ENCODE data around the gene RPS15A.
"Not testable (repeated sequence)": the region's sequence is repeated elsewhere in the genome, so short reads cannot be mapped to it uniquely, and the experiment has no call there.

Gene RPS15A

DNA sequence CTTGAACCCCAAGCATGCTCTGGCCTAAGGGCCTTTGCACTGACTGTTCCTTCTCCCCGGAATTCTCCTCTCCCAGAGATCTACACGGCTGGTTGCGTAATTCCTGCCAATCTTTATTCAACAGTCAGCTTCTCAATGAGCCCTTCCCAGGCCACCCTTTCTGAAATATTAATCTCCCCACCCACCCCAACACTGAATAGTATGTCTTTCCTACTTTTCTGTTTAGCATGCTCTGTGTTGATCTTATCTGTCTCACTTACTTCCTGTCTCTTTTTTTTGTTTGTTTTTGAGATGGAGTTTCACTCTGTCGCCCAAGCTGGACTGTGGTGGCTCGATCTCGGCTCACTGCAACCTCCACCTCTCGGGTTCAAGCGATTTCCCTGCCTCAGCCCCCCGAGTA lies 33.5 kb downstream of the RPS15A start:
- not testable (repeated sequence) for DNase-seq (ENCODE audit: low read depth)

DNA sequence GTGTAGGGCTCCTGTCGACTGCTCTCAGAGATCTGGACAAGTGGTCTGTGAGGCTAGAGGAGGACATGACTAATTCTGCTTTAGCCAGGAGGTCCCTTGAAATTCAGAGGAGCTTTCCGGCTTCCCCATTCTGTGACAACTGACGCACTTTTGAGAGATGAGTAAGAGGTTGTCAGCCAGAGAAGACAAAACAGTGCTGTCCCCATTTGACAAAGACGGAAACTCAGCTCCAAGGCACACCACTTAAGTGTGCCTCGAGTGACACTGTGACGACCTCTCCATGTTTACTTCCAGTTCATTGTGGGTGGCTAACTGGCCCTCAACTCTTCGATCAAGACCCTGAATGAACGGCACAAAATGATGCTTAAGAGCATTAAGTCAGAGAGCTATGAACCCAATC lies 47.3 kb downstream of the RPS15A start:
- DNase-seq (ENCODE audit: low read depth) = not testable (repeated sequence)

DNA sequence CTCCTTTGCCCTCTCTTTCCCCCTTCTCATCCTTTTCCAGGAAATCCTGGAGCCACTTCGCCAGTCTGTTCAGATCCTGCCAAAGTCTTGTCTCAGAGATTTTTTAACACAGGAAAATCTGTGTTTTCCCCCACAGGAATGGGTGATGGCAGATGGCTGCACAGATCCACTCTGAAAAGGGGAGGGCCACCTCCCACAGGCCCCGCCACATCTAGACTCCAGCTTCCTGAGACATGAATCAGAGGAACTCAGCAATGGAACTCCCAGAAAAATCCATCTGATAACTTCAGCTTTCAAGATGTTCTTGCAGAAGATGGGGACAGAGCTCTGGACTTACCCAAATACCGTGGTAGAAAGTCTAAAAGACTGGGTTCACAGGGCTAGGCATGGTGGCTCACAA lies 50.1 kb downstream of the RPS15A start:
- DNase-seq (ENCODE audit: low read depth) = not testable (repeated sequence)

DNA sequence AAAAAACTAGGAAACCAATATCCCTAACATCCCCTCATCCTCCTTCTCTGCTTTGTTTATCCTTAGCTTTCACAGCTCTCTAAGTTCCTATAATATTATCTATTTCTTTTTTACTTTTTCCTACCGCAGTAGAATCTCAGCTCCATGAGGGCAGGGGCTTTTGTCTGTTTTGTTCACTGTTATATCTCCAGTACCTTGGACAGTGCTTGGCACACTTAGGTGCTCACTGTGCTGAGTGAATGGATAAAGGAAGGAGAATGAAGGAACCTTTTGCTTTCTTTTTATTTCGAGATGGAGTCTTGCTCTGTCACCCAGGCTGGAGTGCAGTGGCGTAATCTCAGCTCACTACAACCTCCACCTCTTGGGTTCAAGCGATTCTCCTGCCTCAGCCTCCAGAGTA lies 51.4 kb downstream of the RPS15A start:
- DNase-seq (ENCODE audit: low read depth) = not testable (repeated sequence)

DNA sequence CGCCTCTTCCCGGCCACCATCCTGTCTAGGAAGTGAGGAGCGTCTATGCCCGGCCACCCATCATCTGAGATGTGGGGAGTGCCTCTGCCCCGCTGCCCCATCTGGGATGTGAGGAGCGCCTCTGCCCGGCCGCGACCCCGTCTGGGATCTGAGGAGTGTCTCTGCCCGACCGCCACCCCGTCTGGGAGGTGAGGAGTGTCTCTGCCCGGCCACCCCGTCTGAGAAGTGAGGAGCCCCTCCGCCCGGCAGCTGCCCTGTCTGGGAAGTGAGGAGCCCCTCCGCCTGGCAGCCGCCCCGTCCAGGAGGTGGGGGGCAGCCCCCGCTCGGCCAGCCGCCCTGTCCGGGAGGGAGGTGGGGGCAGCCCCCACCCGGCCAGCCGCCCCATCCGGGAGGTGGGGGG lies 55.9 kb downstream of the RPS15A start:
- DNase-seq (ENCODE audit: low read depth) = not testable (repeated sequence)
